Neutrophil (primary cell): ENCODE measurements around the gene TYSND1.

Experiments
- H3K27ac ChIP-seq: fragments of 200-600 bp; sonication (generic); 2 replicates; pipeline ENCODE4 v1.5.1; 2016; ENCODE audit warnings: mild to moderate bottlenecking, moderate library complexity
- H3K27me3 ChIP-seq: fragments of 200-600 bp; sonication (generic); 2 replicates; pipeline ENCODE4 v1.6.0; 2016; ENCODE audit warnings: mild to moderate bottlenecking
- H3K36me3 ChIP-seq: fragments of 200-600 bp; sonication (generic); 2 replicates; pipeline ENCODE4 v1.5.1; 2017
- H3K4me1 ChIP-seq, 2 experiments: fragments of 200-600 bp in 1 of 2; sonication (generic) in 1 of 2; 1 replicate in 1 of 2; 2 replicates in 1 of 2; pipeline versions ENCODE4 v1.5.1 to v1.6.1; 2013 to 2016; ENCODE audit warnings: low read depth in 1 of 2, low read length in 1 of 2, mild to moderate bottlenecking in 1 of 2, moderate library complexity in 1 of 2; ENCODE audit not compliant: control insufficient read depth in 1 of 2, insufficient read depth in 1 of 2
- H3K4me3 ChIP-seq, 2 experiments: fragments of 200-600 bp in 1 of 2; sonication (generic) in 1 of 2; 1 replicate in 1 of 2; 2 replicates in 1 of 2; pipeline ENCODE4 v1.5.1; 2013 to 2016; ENCODE audit warnings: low read depth in 1 of 2, low read length in 1 of 2, mild to moderate bottlenecking in 1 of 2, moderate library complexity in 1 of 2
- H3K9me3 ChIP-seq: fragments of 200-600 bp; sonication (generic); 2 replicates; pipeline ENCODE4 v1.5.1; 2016
- CTCF ChIP-seq: fragments of 200-600 bp; sonication (generic); IDR thresholded peaks from 2 replicates; pipeline ENCODE4 v1.5.1; 2016; ENCODE audit warnings: antibody characterized with exemption

TYSND1 gene

GRCh38 chr10:70140297-70140696 is 6.2 kb downstream of the TYSND1 start:
- H3K27ac ChIP-seq, result no peak overlapping the region

GRCh38 chr10:70139997-70140250 is 6.6 kb downstream of the TYSND1 start:
- H3K27me3 ChIP-seq, result no peaks in the 10 kb centered on the region
- H3K4me3 ChIP-seq, result no peak overlapping the region
- H3K27ac ChIP-seq, result no peak overlapping the region
- no peak for TF ChIP-seq CTCF
- H3K36me3 ChIP-seq, result peaks cover 9% of the 10 kb centered on the region
- no peaks in the 10 kb centered on the region for H3K9me3 ChIP-seq
- peaks cover 4% of the 10 kb centered on the region in 2 experiments for H3K4me1 ChIP-seq

More at GRCh38 chr10:70140297-70140696, 6.2 kb downstream of the TYSND1 start:
- no peak for TF ChIP-seq CTCF
- H3K9me3 ChIP-seq, result no peaks in the 10 kb centered on the region
- H3K36me3 ChIP-seq, result peaks cover 9% of the 10 kb centered on the region
- no peak overlapping the region for H3K4me3 ChIP-seq
- H3K27me3 ChIP-seq, result no peaks in the 10 kb centered on the region
- H3K4me1 ChIP-seq, result peaks cover 8% of the 10 kb centered on the region in 2 experiments

- Histone ChIP-seq H3K27me3 (no peaks in the 10 kb centered on the region), H3K9me3 (no peaks in the 10 kb centered on the region), H3K36me3 (peaks cover 9% of the 10 kb centered on the region), H3K4me3 (no peak overlapping the region), H3K27ac (no peak overlapping the region), H3K4me1 (no peaks in the 10 kb centered on the region)
- no peak for TF ChIP-seq CTCF
Measured at GRCh38 chr10:70139151-70139996, 7.1 kb downstream of the TYSND1 start.

GRCh38 chr10:70137927-70138883 is 8.3 kb downstream of the TYSND1 start:
- TF ChIP-seq CTCF, result no peak
- H3K27me3 ChIP-seq, result peaks cover 3% of the 10 kb centered on the region
- no peak overlapping the region for H3K4me3 ChIP-seq
- H3K36me3 ChIP-seq, result peaks cover 9% of the 10 kb centered on the region
- H3K9me3 ChIP-seq, result no peaks in the 10 kb centered on the region
- no peak overlapping the region for H3K27ac ChIP-seq
- H3K4me1 ChIP-seq, result peaks cover 5 to 8% of the 10 kb centered on the region in 2 experiments

- TF ChIP-seq CTCF, result no peak
- H3K4me3 ChIP-seq, result no peak overlapping the region
Measured at GRCh38 chr10:70137135-70137534, 9.4 kb downstream of the TYSND1 start.

More at GRCh38 chr10:70137135-70137534, 9.4 kb downstream of the TYSND1 start:
- Histone ChIP-seq H3K27me3 (peaks cover 14% of the 10 kb centered on the region), H3K9me3 (no peaks in the 10 kb centered on the region), H3K36me3 (peaks cover 9% of the 10 kb centered on the region), H3K27ac (no peak overlapping the region), H3K4me1 (peaks cover 14 to 19% of the 10 kb centered on the region in 2 experiments)
